WTC11 (cell line): Measurements from ENCODE around the gene CC2D1A. TPM values are rescaled to one million over a fixed set of nuclear protein-coding genes. Genes with fewer than 3 reads are reported as not detected.

Experiments used
- ATAC-seq: fragments of 200-7000 bp; cut with Tn5 transposase; 2 replicates; pipeline ENCODE4 v1.10.0; 2021; ENCODE audit warnings: mild to moderate bottlenecking, moderate library complexity
- CTCF ChIA-PET: fragments of 300-600 bp; sonication (Branson Sonifier 250); formaldehyde crosslinking; loops from one replicate; lab custom pipeline; 2021; ENCODE audit warnings: antibody characterized with exemption; lab: Charles Lee
- POLR2A ChIA-PET: fragments of 350-600 bp; sonication (Branson Sonifier 250); formaldehyde crosslinking; loops from one replicate; lab custom pipeline; 2021; ENCODE audit warnings: antibody characterized with exemption; lab: Charles Lee
- DNase-seq: peaks from one replicate; pipeline ENCODE4 v3.0.0; 2021; ENCODE audit warnings: low spot score
- H3K27ac Mint-ChIP-seq: 2 replicates; pipeline ENCODE4 v1.8.0; 2021; ENCODE audit warnings: mixed read lengths
- H3K27me3 Mint-ChIP-seq: 2 replicates; pipeline ENCODE4 v1.8.0; 2021; ENCODE audit warnings: low read depth, mild to moderate bottlenecking, moderate library complexity, mixed read lengths
- H3K36me3 Mint-ChIP-seq: 2 replicates; pipeline ENCODE4 v1.8.0; 2021; ENCODE audit warnings: mixed read lengths
- H3K4me1 Mint-ChIP-seq: 2 replicates; pipeline ENCODE4 v1.8.0; 2022; ENCODE audit warnings: mixed read lengths
- H3K4me3 Mint-ChIP-seq: 2 replicates; pipeline ENCODE4 v1.8.0; 2021; ENCODE audit warnings: mild to moderate bottlenecking, moderate library complexity, mixed read lengths
- H3K9me3 Mint-ChIP-seq: 2 replicates; pipeline ENCODE4 v1.8.0; 2021; ENCODE audit warnings: mixed read lengths
- EMX1 ChIP-seq: fragments of 250-450 bp; sonication (Bioruptor Pico); IDR thresholded peaks from 2 replicates; pipeline ENCODE4 v1.8.0; 2021; ENCODE audit warnings: mild to moderate bottlenecking
- FOXP1 ChIP-seq: sonication (generic); formaldehyde crosslinking; IDR thresholded peaks from 2 replicates; pipeline ENCODE4 v1.8.0; 2022; ENCODE audit warnings: missing genetic modification reagents, mild to moderate bottlenecking, moderate library complexity, borderline replicate concordance
- MXD4 ChIP-seq: fragments of 250-450 bp; sonication (Bioruptor Pico); IDR thresholded peaks from 2 replicates; pipeline ENCODE4 v1.8.0; 2021; ENCODE audit warnings: mild to moderate bottlenecking, moderate library complexity, borderline replicate concordance
- OVOL2 ChIP-seq: fragments of 250-450 bp; sonication (Bioruptor Pico); IDR thresholded peaks from 2 replicates; pipeline ENCODE4 v1.9.0; 2021; ENCODE audit warnings: mild to moderate bottlenecking, borderline replicate concordance
- ZNF121 ChIP-seq: sonication (generic); formaldehyde crosslinking; IDR thresholded peaks from 2 replicates; pipeline ENCODE4 v1.8.0; 2023; ENCODE audit warnings: missing genetic modification reagents
- total RNA-seq: library from RNA; stranded (reverse); gene quantifications from 3 replicates; pipeline ENCODE4 v1.2.3, GENCODE V29; 2021
- TF ChIP-seq, protein P1 (sequence below): fragments of 250-450 bp; sonication (Bioruptor Pico); IDR thresholded peaks from 2 replicates; pipeline ENCODE4 v1.9.0; 2021; ENCODE audit warnings: moderate library complexity, mild to moderate bottlenecking, inconsistent platforms, borderline replicate concordance
- TF ChIP-seq, protein P2 (sequence below): fragments of 200-600 bp; IDR thresholded peaks from 2 replicates; pipeline ENCODE4 v1.8.0; 2022; ENCODE audit warnings: antibody characterized with exemption

CC2D1A gene
- total RNA-seq, 1 experiment from 2014 or later = 44.2 TPM

DNA sequence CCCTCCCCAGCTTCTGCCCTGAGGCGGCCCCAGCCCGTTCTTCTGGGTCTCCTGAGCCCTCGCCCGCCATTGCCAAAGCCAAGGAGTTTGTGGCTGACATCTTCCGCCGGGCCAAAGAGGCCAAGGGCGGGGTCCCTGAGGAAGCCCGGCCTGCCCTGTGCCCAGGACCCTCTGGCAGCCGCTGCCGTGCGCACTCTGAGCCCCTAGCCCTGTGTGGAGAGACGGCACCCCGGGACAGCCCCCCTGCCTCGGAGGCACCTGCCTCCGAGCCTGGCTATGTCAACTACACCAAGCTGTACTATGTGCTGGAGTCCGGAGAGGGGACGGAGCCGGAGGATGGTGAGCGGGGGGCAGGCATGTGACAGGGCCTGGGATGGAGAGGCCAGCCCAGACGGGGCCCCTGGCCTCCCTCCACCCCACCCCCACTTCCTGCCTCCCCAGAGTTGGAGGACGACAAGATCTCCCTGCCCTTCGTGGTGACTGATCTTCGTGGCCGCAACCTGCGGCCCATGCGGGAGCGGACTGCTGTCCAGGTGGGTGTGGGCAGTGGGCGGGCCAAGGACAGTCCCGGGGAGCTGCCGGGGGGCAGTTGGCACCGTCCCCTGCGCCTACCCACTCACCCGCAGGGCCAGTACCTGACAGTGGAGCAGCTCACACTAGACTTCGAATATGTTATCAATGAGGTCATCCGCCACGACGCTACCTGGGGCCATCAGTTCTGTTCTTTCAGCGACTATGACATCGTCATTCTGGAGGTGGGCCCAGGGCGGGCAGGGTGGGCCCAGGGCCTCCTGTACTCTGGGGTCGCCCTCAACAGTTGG is 53.4 kb downstream of the CC2D1A start:
- H3K27ac Mint-ChIP-seq = no peak overlapping the region
- peaks cover 28% of the 10 kb centered on the region for H3K36me3 Mint-ChIP-seq
- no peak for ATAC-seq
- H3K4me3 Mint-ChIP-seq = no peak overlapping the region
- H3K27me3 Mint-ChIP-seq = peaks cover 1% of the 10 kb centered on the region
- ChIA-PET POLR2A (interaction anchor here (0.6 to 0.9 kb wide), 2 partner anchors 23 to 159 kb away, joined by 5 to 7 read pairs; no protein-coding TSS in a partner anchor), CTCF (interaction anchor here (0.7 to 2.2 kb wide), 14 partner anchors 11 to 100 kb away, joined by 3 to 11 read pairs (median 5); partner anchors contain the start of genes IL27RA, PODNL1 and RFX1)
- H3K9me3 Mint-ChIP-seq = no peaks in the 10 kb centered on the region
- H3K4me1 Mint-ChIP-seq = peaks cover 6% of the 10 kb centered on the region
- no peak for TF ChIP-seq FOXP1 (CRISPR knock-in tag)
- TF ChIP-seq MXD4 (CRISPR knock-in tag) = no peak
- DNase-seq = no peak

DNA sequence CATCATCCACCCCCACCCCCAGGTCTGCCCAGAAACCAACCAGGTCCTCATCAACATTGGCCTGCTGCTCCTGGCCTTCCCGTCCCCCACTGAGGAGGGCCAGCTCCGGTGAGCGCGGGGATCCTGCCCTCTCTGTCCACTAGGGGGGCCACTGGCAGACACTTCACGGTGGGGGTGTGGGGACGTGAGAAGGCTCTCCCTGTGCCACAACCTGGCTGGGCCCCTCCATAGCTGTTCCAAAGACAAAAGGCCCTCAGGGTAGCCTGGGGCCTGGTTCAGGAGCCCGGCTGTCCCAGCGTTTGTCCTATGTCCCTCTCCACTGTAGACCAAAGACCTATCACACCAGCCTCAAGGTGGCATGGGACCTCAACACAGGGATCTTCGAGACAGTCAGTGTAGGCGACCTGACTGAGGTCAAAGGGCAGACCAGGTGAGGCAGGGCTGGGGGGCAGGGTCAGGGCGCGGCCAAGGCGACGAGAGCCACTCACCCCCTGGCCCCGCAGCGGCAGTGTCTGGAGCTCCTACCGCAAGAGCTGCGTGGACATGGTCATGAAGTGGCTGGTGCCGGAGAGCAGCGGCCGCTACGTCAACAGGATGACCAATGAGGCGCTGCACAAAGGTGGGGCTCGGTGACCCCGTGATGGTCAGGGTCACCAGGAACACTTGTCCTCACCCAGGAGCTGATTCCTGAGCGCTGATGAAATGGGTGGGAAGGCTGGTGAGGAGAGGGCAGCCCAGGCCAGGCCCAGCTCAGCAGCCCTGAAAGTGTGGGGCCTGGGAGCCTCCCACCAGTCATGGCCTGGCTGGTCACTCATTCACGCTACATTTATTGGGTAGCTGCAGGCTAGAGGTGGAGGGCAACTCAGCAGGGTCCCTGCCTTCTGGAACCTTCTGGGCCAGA is 54.2 kb downstream of the CC2D1A start:
- CTCF ChIA-PET = interaction anchor here (0.6 to 3.4 kb wide), 19 partner anchors 10 to 99 kb away, joined by 3 to 22 read pairs (median 4); partner anchors contain the start of genes IL27RA, PODNL1 and RFX1
- Mint-ChIP-seq H3K27ac (peak overlapping the region; percentile 87), H3K27me3 (peaks cover 3% of the 10 kb centered on the region), H3K36me3 (peaks cover 23% of the 10 kb centered on the region), H3K4me1 (peaks cover 6% of the 10 kb centered on the region), H3K9me3 (no peaks in the 10 kb centered on the region), H3K4me3 (no peak overlapping the region)
- peak; percentile 9 for ATAC-seq
- TF ChIP-seq EMX1 (CRISPR knock-in tag) (0 out of 2 replicates have a peak, but pooled peaks have one; percentile 13), OVOL2 (CRISPR knock-in tag) (no peak)
- TF ChIP-seq, protein P1, sequence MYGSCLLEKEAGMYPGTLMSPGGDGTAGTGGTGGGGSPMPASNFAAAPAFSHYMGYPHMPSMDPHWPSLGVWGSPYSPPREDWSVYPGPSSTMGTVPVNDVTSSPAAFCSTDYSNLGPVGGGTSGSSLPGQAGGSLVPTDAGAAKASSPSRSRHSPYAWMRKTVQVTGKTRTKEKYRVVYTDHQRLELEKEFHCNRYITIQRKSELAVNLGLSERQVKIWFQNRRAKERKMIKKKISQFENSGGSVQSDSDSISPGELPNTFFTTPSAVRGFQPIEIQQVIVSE = no peak
- TF ChIP-seq, protein P2, sequence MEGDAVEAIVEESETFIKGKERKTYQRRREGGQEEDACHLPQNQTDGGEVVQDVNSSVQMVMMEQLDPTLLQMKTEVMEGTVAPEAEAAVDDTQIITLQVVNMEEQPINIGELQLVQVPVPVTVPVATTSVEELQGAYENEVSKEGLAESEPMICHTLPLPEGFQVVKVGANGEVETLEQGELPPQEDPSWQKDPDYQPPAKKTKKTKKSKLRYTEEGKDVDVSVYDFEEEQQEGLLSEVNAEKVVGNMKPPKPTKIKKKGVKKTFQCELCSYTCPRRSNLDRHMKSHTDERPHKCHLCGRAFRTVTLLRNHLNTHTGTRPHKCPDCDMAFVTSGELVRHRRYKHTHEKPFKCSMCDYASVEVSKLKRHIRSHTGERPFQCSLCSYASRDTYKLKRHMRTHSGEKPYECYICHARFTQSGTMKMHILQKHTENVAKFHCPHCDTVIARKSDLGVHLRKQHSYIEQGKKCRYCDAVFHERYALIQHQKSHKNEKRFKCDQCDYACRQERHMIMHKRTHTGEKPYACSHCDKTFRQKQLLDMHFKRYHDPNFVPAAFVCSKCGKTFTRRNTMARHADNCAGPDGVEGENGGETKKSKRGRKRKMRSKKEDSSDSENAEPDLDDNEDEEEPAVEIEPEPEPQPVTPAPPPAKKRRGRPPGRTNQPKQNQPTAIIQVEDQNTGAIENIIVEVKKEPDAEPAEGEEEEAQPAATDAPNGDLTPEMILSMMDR = peak; percentile 8; the same call in 1 of the 2 replicates
- POLR2A ChIA-PET = interaction anchor here (0.6 to 3.5 kb wide), 3 partner anchors 18 to 158 kb away, joined by 5 to 16 read pairs (median 7); no protein-coding TSS in a partner anchor
- peak; percentile 61 for DNase-seq

DNA sequence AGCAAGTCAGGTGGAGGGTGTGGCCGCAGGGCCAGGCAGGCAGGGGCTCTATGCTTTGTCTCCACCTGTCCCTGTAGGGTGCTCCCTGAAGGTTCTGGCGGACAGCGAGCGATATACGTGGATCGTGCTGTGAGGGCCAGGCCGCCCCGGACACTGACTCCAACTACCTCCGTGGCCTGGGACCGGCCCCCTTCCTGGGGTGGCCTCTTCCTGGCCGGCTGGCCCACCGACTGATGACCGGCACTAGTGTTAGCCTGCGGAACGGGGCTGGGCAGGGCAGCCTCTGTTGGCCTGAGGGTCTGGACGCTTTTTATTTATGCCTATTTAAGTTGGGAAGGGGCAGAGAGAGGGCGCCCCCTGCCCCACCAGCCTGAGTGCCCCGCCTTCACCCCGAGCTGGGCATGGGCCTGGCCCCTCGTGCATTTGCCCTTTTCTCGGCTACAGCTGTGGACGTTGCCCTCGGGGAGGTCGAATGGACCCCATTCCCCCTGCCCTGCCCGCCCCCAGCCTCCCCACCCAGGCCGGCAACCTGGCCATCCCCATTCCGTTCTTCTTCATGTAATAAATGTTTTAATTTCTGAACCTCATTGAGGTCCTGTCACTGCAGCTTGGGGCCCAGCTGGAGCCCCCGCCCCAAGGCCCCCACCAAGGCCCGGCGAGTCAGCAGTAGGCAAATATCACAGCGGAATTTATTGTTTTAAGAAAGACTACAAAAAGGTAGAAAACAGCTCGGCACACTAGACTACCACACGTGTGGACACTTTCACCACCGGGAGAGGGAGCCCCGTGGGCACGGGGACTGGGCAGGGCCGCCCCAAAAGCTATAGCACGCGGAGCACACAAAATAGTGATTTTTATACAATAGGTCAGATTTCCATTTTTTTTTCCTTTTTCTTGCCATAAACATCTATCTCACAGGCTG is 55.1 kb downstream of the CC2D1A start:
- no peak for DNase-seq
- peak overlapping the region; percentile 87 for H3K27ac Mint-ChIP-seq
- H3K4me1 Mint-ChIP-seq = peaks cover 6% of the 10 kb centered on the region
- ChIA-PET POLR2A (interaction anchor here (1.7 to 3.5 kb wide), 4 partner anchors 8 to 71 kb away, joined by 6 to 23 read pairs (median 12); partner anchors contain the start of genes DCAF15 and IL27RA), CTCF (interaction anchor here (0.5 to 3.7 kb wide), 18 partner anchors 9 to 98 kb away, joined by 3 to 30 read pairs (median 8); partner anchors contain the start of genes DCAF15, IL27RA, PODNL1 and RFX1)
- H3K27me3 Mint-ChIP-seq = peaks cover 3% of the 10 kb centered on the region
- TF ChIP-seq EMX1 (CRISPR knock-in tag) = 0 out of 2 replicates have a peak, but pooled peaks have one; percentile 6
- no peak for TF ChIP-seq ZNF121
- peak overlapping the region; percentile 53 for H3K4me3 Mint-ChIP-seq
- H3K9me3 Mint-ChIP-seq = no peaks in the 10 kb centered on the region
- ATAC-seq = no peak
- peaks cover 18% of the 10 kb centered on the region for H3K36me3 Mint-ChIP-seq
